HEK293 (cell line): Measurements from ENCODE around the gene LRRC8C.

Experiments
- EGR2 ChIP-seq: fragments of 450-650 bp; formaldehyde crosslinking; IDR thresholded peaks from 2 replicates; pipeline ENCODE4 v1.5.1; 2016; ENCODE audit warnings: low read depth, missing biosample characterization, missing genetic modification characterization
- FEZF1 ChIP-seq: fragments of 450-650 bp; formaldehyde crosslinking; IDR thresholded peaks from 2 replicates; pipeline ENCODE4 v1.5.1; 2016; ENCODE audit warnings: missing biosample characterization, missing genetic modification characterization
- HIC1 ChIP-seq: fragments of 450-650 bp; formaldehyde crosslinking; IDR thresholded peaks from 2 replicates; pipeline ENCODE4 v1.5.1; 2016; ENCODE audit warnings: missing biosample characterization, missing genetic modification characterization
- PRDM1 ChIP-seq: fragments of 450-650 bp; formaldehyde crosslinking; IDR thresholded peaks from 2 replicates; pipeline ENCODE4; 2016; ENCODE audit warnings: missing biosample characterization, missing genetic modification characterization
- SCRT1 ChIP-seq: fragments of 450-650 bp; formaldehyde crosslinking; IDR thresholded peaks from 2 replicates; pipeline ENCODE4 v1.5.1; 2016; ENCODE audit warnings: missing biosample characterization, missing genetic modification characterization, borderline replicate concordance
- TCF7L2 ChIP-seq: IDR thresholded peaks from 2 replicates; pipeline ENCODE4 v1.6.1; 2011; ENCODE audit warnings: low read depth, mild to moderate bottlenecking, inconsistent platforms, low read length, moderate library complexity, borderline replicate concordance
- ZNF155 ChIP-seq: fragments of 450-650 bp; formaldehyde crosslinking; IDR thresholded peaks from 2 replicates; pipeline ENCODE4 v1.5.1; 2016; ENCODE audit warnings: missing biosample characterization, missing genetic modification characterization
- ZNF16 ChIP-seq: fragments of 450-650 bp; formaldehyde crosslinking; IDR thresholded peaks from 2 replicates; pipeline ENCODE4 v1.5.1; 2016; ENCODE audit warnings: low read depth, missing biosample characterization, missing genetic modification characterization
- ZNF184 ChIP-seq: fragments of 450-650 bp; IDR thresholded peaks from 2 replicates; pipeline ENCODE4 v1.5.1; 2018; ENCODE audit warnings: missing biosample characterization, mild to moderate bottlenecking, missing genetic modification characterization
- ZNF239 ChIP-seq: fragments of 450-650 bp; formaldehyde crosslinking; IDR thresholded peaks from 2 replicates; pipeline ENCODE4 v1.5.1; 2016; ENCODE audit warnings: missing biosample characterization, missing genetic modification characterization
- ZNF324 ChIP-seq: fragments of 450-650 bp; formaldehyde crosslinking; IDR thresholded peaks from 2 replicates; pipeline ENCODE4 v1.5.1; 2016; ENCODE audit warnings: missing biosample characterization, missing genetic modification characterization
- ZNF423 ChIP-seq: fragments of 450-650 bp; formaldehyde crosslinking; IDR thresholded peaks from 2 replicates; pipeline ENCODE4 v1.5.1; 2016; ENCODE audit warnings: missing biosample characterization, missing genetic modification characterization
- ZNF473 ChIP-seq: fragments of 450-650 bp; formaldehyde crosslinking; IDR thresholded peaks from 2 replicates; pipeline ENCODE4 v1.5.1; 2017; ENCODE audit warnings: missing biosample characterization, missing genetic modification characterization
- ZNF513 ChIP-seq: fragments of 450-650 bp; IDR thresholded peaks from 2 replicates; pipeline ENCODE4 v1.5.1; 2018; ENCODE audit warnings: missing biosample characterization, missing genetic modification characterization
- ZNF518A ChIP-seq: fragments of 450-650 bp; formaldehyde crosslinking; conservative IDR thresholded peaks from 2 replicates; pipeline ENCODE4 v1.5.1; 2016; ENCODE audit warnings: low read depth, missing biosample characterization, missing genetic modification characterization
- ZNF585B ChIP-seq: fragments of 450-650 bp; formaldehyde crosslinking; IDR thresholded peaks from 2 replicates; pipeline ENCODE4 v1.5.1; 2016; ENCODE audit warnings: missing biosample characterization, missing genetic modification characterization
- ZNF645 ChIP-seq: fragments of 450-650 bp; formaldehyde crosslinking; IDR thresholded peaks from 2 replicates; pipeline ENCODE4; 2016; ENCODE audit warnings: missing biosample characterization, missing genetic modification characterization
- ZNF660 ChIP-seq: fragments of 450-650 bp; IDR thresholded peaks from 2 replicates; pipeline ENCODE4 v1.5.1; 2018; ENCODE audit warnings: missing biosample characterization, mild to moderate bottlenecking, missing genetic modification characterization
- ZNF776 ChIP-seq: fragments of 450-650 bp; formaldehyde crosslinking; IDR thresholded peaks from 2 replicates; pipeline ENCODE4 v1.5.0; 2017; ENCODE audit warnings: missing biosample characterization, missing genetic modification characterization, borderline replicate concordance
- ZSCAN23 ChIP-seq: fragments of 450-650 bp; formaldehyde crosslinking; IDR thresholded peaks from 2 replicates; pipeline ENCODE4 v1.5.1; 2016; ENCODE audit warnings: missing biosample characterization, missing genetic modification characterization
- TF ChIP-seq, protein P1 (sequence below): fragments of 450-650 bp; formaldehyde crosslinking; IDR thresholded peaks from 2 replicates; pipeline ENCODE4 v1.5.1; 2016; ENCODE audit warnings: missing biosample characterization, missing genetic modification characterization
- TF ChIP-seq, protein P2 (sequence below): fragments of 450-650 bp; formaldehyde crosslinking; IDR thresholded peaks from 2 replicates; pipeline ENCODE4 v1.5.1; 2016; ENCODE audit warnings: missing biosample characterization, missing genetic modification characterization
- TF ChIP-seq, protein P3 (sequence below): fragments of 450-650 bp; formaldehyde crosslinking; IDR thresholded peaks from 2 replicates; pipeline ENCODE4 v1.5.1; 2016; ENCODE audit warnings: missing biosample characterization, missing genetic modification characterization

The LRRC8C gene

GRCh38 chr1:89631816-89632656 lies 884 bp upstream of the LRRC8C start (continued):
- TF ChIP-seq ZNF518A (tag by site-specific recombination) (no peak), ZNF423 (no peak), ZSCAN23 (tag by site-specific recombination) (no peak), ZNF585B (tag by site-specific recombination) (no peak), ZNF324 (tag by site-specific recombination) (no peak), ZNF660 (tag by site-specific recombination) (no peak), ZNF473 (no peak), ZNF239 (tag by site-specific recombination) (no peak), ZNF184 (no peak), PRDM1 (tag by site-specific recombination) (no peak), EGR2 (tag by site-specific recombination) (no peak), HIC1 (tag by site-specific recombination) (no peak), FEZF1 (tag by site-specific recombination) (no peak), ZNF645 (tag by site-specific recombination) (no peak), TCF7L2 (no peak), ZNF155 (tag by site-specific recombination) (no peak), ZNF776 (tag by site-specific recombination) (no peak), ZNF513 (0 out of 2 replicates have a peak, but pooled peaks have one; percentile 11), ZNF16 (tag by site-specific recombination) (no peak), SCRT1 (peak; percentile 91)
- TF ChIP-seq, protein P1, sequence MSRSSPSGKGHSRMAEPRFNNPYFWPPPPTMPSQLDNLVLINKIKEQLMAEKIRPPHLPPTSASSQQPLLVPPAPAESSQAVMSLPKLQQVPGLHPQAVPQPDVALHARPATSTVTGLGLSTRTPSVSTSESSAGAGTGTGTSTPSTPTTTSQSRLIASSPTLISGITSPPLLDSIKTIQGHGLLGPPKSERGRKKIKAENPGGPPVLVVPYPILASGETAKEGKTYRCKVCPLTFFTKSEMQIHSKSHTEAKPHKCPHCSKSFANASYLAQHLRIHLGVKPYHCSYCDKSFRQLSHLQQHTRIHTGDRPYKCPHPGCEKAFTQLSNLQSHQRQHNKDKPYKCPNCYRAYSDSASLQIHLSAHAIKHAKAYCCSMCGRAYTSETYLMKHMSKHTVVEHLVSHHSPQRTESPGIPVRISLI (tag by site-specific recombination), result no peak
- TF ChIP-seq, protein P2, sequence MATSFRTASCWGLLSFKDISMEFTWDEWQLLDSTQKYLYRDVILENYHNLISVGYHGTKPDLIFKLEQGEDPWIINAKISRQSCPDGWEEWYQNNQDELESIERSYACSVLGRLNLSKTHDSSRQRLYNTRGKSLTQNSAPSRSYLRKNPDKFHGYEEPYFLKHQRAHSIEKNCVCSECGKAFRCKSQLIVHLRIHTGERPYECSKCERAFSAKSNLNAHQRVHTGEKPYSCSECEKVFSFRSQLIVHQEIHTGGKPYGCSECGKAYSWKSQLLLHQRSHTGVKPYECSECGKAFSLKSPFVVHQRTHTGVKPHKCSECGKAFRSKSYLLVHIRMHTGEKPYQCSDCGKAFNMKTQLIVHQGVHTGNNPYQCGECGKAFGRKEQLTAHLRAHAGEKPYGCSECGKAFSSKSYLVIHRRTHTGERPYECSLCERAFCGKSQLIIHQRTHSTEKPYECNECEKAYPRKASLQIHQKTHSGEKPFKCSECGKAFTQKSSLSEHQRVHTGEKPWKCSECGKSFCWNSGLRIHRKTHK (tag by site-specific recombination), result no peak
- TF ChIP-seq, protein P3, sequence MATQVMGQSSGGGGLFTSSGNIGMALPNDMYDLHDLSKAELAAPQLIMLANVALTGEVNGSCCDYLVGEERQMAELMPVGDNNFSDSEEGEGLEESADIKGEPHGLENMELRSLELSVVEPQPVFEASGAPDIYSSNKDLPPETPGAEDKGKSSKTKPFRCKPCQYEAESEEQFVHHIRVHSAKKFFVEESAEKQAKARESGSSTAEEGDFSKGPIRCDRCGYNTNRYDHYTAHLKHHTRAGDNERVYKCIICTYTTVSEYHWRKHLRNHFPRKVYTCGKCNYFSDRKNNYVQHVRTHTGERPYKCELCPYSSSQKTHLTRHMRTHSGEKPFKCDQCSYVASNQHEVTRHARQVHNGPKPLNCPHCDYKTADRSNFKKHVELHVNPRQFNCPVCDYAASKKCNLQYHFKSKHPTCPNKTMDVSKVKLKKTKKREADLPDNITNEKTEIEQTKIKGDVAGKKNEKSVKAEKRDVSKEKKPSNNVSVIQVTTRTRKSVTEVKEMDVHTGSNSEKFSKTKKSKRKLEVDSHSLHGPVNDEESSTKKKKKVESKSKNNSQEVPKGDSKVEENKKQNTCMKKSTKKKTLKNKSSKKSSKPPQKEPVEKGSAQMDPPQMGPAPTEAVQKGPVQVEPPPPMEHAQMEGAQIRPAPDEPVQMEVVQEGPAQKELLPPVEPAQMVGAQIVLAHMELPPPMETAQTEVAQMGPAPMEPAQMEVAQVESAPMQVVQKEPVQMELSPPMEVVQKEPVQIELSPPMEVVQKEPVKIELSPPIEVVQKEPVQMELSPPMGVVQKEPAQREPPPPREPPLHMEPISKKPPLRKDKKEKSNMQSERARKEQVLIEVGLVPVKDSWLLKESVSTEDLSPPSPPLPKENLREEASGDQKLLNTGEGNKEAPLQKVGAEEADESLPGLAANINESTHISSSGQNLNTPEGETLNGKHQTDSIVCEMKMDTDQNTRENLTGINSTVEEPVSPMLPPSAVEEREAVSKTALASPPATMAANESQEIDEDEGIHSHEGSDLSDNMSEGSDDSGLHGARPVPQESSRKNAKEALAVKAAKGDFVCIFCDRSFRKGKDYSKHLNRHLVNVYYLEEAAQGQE (tag by site-specific recombination), result no peak
